ENCODE measurements around the gene RIMS1. TPM values are rescaled to one million over a fixed set of nuclear protein-coding genes. Genes with fewer than 3 reads are reported as not detected.

Gene RIMS1
- total RNA-seq, 1 donor from 2014 or later, result under 0.01 TPM

DNA sequence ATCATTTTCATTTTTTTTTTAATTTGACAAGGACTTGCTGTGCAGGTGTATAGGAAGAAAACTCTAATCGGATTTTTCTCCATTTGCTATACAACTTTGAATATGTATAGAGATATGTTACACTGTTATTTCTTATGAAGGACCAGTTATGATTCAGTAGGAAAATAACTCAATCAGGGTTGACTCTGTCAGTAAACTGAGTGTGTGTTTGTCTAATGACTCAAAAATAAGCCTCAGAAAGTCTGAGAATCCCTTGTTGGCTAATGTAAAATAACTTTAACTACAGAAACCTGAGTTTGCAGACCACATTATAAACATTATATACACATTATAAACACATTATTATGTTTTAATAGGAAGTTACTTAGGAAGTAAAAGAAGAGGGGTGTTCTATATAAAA, 352.6 kb downstream of the RIMS1 start:
- TF ChIP-seq, protein P1, sequence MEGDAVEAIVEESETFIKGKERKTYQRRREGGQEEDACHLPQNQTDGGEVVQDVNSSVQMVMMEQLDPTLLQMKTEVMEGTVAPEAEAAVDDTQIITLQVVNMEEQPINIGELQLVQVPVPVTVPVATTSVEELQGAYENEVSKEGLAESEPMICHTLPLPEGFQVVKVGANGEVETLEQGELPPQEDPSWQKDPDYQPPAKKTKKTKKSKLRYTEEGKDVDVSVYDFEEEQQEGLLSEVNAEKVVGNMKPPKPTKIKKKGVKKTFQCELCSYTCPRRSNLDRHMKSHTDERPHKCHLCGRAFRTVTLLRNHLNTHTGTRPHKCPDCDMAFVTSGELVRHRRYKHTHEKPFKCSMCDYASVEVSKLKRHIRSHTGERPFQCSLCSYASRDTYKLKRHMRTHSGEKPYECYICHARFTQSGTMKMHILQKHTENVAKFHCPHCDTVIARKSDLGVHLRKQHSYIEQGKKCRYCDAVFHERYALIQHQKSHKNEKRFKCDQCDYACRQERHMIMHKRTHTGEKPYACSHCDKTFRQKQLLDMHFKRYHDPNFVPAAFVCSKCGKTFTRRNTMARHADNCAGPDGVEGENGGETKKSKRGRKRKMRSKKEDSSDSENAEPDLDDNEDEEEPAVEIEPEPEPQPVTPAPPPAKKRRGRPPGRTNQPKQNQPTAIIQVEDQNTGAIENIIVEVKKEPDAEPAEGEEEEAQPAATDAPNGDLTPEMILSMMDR (IDR thresholded peaks at IDR 0.05; ENCODE audit: insufficient read depth, low read length, severe bottlenecking), result no peak
- no peak overlapping the region for H3K4me3 ChIP-seq (ENCODE audit: low read depth, low read length)
- FAIRE-seq (no peak), DNase-seq (ENCODE audit: low read depth) (peak; percentile 59)
- H3K27me3 ChIP-seq (ENCODE audit: control insufficient read depth, insufficient read depth, low read length), result no peaks in the 10 kb centered on the region
- H3K36me3 ChIP-seq (ENCODE audit: control insufficient read depth, insufficient read depth, low read length), result no peaks in the 10 kb centered on the region

DNA sequence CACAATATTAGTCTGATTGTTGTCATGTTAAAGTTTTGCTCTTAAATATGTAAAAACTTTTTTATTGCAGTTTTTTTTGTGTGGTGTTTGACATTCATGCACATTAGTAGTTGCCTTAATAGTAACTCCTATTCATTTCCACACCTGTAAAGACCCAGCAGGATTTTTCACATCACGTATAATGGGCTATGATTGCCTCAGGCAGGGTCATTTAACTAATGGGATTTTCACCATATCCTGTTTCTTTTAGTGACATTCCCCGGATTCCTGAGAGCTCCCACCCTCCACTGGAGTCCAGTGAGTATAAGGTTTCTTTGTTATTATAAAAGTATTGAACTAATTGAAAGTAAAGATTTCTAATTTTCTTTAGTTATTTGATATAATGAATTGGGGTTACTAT, 359.2 kb downstream of the RIMS1 start:
- no peak for DNase-seq (ENCODE audit: low read depth)
- TF ChIP-seq, protein P1 (IDR thresholded peaks at IDR 0.05; ENCODE audit: insufficient read depth, low read length, severe bottlenecking), result no peak

DNA sequence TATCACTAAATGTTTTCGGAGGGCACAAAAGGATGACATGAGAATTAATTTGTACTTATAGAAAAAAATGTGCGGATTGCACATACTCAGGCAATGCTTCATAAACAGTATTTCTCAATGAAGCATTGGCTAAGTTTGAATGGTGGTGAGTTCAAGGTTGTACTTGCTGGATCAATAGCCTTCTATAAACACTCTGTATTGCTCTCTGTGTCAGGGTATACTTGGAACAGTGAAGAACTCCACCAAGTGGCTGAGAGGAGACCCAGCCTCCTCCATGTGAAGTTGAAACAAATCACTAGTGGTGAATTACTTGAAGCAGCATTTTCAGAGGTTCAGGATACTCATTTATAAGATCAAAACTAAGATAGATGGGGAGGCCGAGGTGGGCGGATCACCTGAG, 360.6 kb downstream of the RIMS1 start:
- Histone ChIP-seq H3K36me3 (ENCODE audit: control insufficient read depth, insufficient read depth, low read length) (no peaks in the 10 kb centered on the region), H3K4me3 (ENCODE audit: low read depth, low read length) (no peak overlapping the region), H3K27me3 (ENCODE audit: control insufficient read depth, insufficient read depth, low read length) (no peaks in the 10 kb centered on the region)
- DNase-seq (ENCODE audit: low read depth) (no peak), FAIRE-seq (no peak)
- TF ChIP-seq, protein P1 (IDR thresholded peaks at IDR 0.05; ENCODE audit: insufficient read depth, low read length, severe bottlenecking), result no peak

More for the DNA sequence above, 359.2 kb downstream of the RIMS1 start:
- FAIRE-seq, result no peak
- Histone ChIP-seq H3K36me3 (ENCODE audit: control insufficient read depth, insufficient read depth, low read length) (no peaks in the 10 kb centered on the region), H3K27me3 (ENCODE audit: control insufficient read depth, insufficient read depth, low read length) (no peaks in the 10 kb centered on the region), H3K4me3 (ENCODE audit: low read depth, low read length) (no peak overlapping the region)

DNA sequence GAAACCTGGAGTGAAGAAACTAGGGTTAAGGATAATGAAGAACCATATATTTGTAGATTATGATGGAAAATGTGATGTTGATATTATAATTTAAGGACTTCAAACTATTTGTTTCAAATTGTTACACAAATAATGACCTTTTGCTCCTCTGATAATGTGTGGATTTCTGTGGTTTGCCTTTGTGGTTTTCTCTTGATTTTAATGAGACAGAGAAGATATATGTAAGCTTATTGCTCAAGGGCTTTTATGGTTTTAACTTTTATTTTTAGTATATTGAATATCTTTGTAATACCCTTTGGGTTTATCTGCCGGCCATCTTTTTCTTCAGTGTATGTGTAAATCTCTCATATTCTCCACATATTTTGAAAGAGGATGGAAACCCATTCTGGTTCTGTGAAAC, 362.3 kb downstream of the RIMS1 start:
- no peak overlapping the region for H3K4me3 ChIP-seq (ENCODE audit: low read depth, low read length)
- TF ChIP-seq, protein P1 (IDR thresholded peaks at IDR 0.05; ENCODE audit: insufficient read depth, low read length, severe bottlenecking), result no peak
- H3K27me3 ChIP-seq (ENCODE audit: control insufficient read depth, insufficient read depth, low read length), result no peaks in the 10 kb centered on the region
- FAIRE-seq, result no peak
- DNase-seq (ENCODE audit: low read depth), result no peak
- H3K36me3 ChIP-seq (ENCODE audit: control insufficient read depth, insufficient read depth, low read length), result no peaks in the 10 kb centered on the region

DNA sequence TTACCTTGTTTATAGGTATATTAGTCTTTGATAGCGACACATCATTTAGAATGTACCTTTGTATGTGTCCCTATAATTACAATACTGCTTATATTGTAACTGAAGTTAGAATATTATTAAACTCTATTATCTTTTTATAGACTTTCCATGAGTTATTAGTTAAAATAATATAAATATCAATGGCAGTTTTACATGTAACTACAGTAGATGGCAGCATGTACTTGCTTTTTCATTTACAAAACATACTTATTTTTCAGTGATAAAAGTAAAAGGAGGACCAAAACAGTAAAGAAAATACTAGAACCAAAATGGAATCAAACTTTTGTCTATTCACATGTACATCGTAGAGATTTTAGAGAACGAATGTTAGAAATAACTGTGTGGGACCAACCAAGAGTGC, 364.3 kb downstream of the RIMS1 start:
- Histone ChIP-seq H3K4me3 (ENCODE audit: low read depth, low read length) (no peak overlapping the region), H3K36me3 (ENCODE audit: control insufficient read depth, insufficient read depth, low read length) (no peaks in the 10 kb centered on the region), H3K27me3 (ENCODE audit: control insufficient read depth, insufficient read depth, low read length) (no peaks in the 10 kb centered on the region)
- TF ChIP-seq, protein P1 (IDR thresholded peaks at IDR 0.05; ENCODE audit: insufficient read depth, low read length, severe bottlenecking), result no peak
- FAIRE-seq, result no peak
- no peak for DNase-seq (ENCODE audit: low read depth)

DNA sequence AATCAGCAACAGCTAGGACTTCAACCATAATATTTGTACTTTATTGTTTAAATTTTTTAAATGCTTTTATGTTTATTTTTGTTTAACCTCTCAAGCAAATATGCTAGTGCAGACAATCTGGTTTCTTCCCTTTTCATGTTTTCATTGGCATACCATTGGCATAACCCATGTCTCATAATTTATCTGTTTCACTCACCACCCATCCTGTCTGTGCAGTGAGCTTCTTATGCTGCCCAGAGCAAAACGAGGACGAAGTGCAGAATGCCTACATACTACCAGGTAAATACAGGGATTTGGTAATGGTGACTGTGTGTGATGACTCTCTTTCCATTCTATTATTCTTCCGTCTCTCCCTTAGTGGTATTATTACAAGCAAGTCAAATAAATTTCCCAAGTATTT, 374.1 kb downstream of the RIMS1 start:
- Histone ChIP-seq H3K36me3 (ENCODE audit: control insufficient read depth, insufficient read depth, low read length) (no peaks in the 10 kb centered on the region), H3K27me3 (ENCODE audit: control insufficient read depth, insufficient read depth, low read length) (no peaks in the 10 kb centered on the region), H3K4me3 (ENCODE audit: low read depth, low read length) (no peak overlapping the region)
- DNase-seq (ENCODE audit: low read depth) (no peak), FAIRE-seq (no peak)
- TF ChIP-seq, protein P1 (IDR thresholded peaks at IDR 0.05; ENCODE audit: insufficient read depth, low read length, severe bottlenecking), result no peak
